ENCODE results near the gene TTC7B.
"Not testable (repeated sequence)": the region's sequence is repeated elsewhere in the genome, so short reads cannot be mapped to it uniquely, and the experiment has no call there.

Gene TTC7B

DNA sequence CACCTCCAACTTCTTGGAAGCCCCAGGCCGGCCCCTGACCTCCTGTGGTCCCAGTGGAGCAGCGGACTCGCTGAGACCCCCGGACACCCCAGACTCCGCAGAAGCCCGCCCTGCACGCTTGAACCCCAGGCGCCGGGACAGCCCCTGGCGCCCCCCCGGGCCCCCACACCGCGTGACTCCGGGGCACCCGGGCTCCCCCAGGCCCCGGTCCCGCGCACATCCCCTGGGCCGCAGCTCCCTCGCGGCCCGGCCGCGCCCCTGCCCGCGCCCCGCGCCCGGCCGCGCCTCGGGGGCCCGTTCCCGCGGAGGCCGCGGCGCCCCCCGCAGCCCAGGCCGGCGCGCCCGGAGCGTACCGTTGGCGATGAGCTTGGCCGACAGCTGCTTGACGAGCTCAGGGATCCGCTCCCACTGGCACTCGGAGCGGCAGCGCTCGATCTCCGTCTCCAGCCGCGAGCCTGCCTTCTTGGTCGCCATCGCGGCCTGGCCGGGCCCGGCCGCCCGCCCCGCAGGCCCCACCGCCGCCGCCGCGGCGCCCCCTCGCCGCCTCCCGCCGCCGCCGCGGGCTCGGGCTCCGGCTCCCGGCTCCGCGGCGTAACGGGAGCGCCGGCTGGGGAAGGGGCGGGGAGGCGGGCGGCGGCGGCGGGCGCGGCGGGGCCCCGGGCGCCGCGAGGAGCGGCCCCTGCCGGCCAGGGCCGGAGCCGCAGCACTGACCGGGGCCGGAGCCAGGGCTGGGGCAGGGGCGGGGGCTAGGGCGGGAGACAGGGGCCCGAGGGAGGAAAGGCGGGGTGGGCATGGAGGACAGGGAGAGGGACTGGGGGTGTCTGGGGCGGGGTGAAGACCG, at the start of gene TTC7B:
Gene TTC7B (minus strand): TSS at position 609 of the 841 bp plus-strand sequence. CDS start 135 bp downstream, at position 474.
- DNase-seq = no peak

GRCh38 chr14:90864741-90865140, 48.5 kb upstream of the TTC7B start:
- DNase-seq = no peak

GRCh38 chr14:90858511-90858910, 42.3 kb upstream of the TTC7B start:
- no peak for DNase-seq

GRCh38 chr14:90857866-90858265, 41.6 kb upstream of the TTC7B start:
- DNase-seq = no peak

- DNase-seq = not testable (repeated sequence)
Observed at GRCh38 chr14:90856115-90856514, 39.9 kb upstream of the TTC7B start.

DNA sequence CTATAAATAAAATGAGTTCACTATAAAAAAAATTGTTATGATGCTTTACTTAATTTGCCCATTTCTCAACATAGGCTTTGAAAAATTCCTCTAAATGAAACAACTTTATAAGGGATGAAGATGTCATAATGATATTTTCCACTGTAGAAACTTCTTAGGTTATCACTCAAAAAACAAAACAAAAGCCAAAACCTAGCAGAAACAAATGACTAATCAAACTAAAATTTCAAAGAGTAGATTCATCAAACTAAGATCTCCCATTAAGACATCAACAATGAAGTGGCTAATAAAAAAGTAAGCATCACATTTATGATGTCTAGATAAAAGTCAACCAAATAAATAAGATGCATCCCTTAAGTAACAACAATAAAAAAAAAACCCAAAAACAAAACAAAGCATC, 36.9 kb upstream of the TTC7B start:
- no peak for DNase-seq

- no peak for DNase-seq
Observed at GRCh38 chr14:90851327-90852036, 35.3 kb upstream of the TTC7B start.

- no peak for DNase-seq
Observed at GRCh38 chr14:90850487-90850886, 34.3 kb upstream of the TTC7B start.

DNA sequence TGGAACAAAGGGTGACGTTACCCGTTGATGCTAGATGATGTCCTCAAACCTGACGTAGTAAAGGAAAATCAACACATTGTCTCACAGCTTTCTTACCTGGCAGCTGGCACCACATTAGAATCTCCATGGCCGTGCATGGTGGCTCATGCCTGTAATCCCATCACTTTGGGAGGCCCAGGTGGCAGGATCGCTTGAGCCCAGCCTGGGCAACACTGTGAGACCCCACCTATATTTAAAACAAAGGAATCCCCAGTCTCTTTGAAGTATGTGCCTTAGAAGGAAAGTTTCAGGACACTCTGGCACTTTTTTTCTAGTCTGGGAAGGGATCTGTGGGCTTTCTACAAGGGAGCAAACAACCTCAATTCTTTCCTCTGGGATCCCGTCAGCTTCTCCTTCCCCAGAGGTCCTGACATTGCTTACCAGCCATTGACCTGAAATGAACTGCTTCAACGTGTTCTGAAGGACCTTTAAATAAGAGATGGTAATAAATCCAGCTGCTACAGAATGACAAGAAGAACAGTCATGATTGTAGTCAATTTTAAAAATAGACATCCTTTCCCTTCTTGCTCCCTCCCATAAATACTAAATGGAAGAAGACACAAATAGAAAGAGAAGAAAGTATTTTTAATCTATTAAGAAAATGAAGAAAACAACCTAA, 33.7 kb upstream of the TTC7B start:
- DNase-seq = no peak

GRCh38 chr14:90848944-90849731, 32.9 kb upstream of the TTC7B start:
- DNase-seq = no peak

GRCh38 chr14:90846511-90846910, 30.3 kb upstream of the TTC7B start:
- no peak for DNase-seq

DNA sequence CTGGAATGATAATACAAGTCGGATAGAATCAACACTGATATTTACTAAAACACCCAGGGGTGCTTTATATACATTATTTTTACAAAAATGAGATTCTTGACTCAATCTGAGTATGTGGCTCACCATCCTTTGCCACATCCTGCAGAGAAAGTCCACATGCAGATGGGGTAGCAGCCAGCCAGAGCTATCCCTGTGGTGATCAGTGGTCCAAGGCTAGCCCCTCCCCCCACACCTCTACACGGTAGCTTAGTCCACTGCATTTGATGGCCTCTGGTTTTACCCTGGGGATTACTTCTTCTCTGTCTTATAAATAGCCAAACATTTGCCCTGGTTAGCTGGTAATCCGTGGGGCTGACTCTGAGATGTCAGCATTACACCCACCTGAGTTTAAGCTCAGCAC, 28.1 kb upstream of the TTC7B start:
- no peak for DNase-seq

GRCh38 chr14:90842726-90843125, 26.5 kb upstream of the TTC7B start:
- DNase-seq = no peak

- DNase-seq = not testable (repeated sequence)
Observed at GRCh38 chr14:90840667-90841066, 24.4 kb upstream of the TTC7B start.

- DNase-seq = no peak
Observed at GRCh38 chr14:90839889-90840266, 23.6 kb upstream of the TTC7B start.

GRCh38 chr14:90839024-90839888, 23.0 kb upstream of the TTC7B start:
- DNase-seq = no peak

GRCh38 chr14:90838531-90838930, 22.3 kb upstream of the TTC7B start:
- not testable (repeated sequence) for DNase-seq

- DNase-seq = no peak
Observed at GRCh38 chr14:90837355-90837754, 21.1 kb upstream of the TTC7B start.

- DNase-seq = no peak
Observed at GRCh38 chr14:90836692-90837063, 20.4 kb upstream of the TTC7B start.

GRCh38 chr14:90831821-90832220, 15.6 kb upstream of the TTC7B start:
- no peak for DNase-seq

DNA sequence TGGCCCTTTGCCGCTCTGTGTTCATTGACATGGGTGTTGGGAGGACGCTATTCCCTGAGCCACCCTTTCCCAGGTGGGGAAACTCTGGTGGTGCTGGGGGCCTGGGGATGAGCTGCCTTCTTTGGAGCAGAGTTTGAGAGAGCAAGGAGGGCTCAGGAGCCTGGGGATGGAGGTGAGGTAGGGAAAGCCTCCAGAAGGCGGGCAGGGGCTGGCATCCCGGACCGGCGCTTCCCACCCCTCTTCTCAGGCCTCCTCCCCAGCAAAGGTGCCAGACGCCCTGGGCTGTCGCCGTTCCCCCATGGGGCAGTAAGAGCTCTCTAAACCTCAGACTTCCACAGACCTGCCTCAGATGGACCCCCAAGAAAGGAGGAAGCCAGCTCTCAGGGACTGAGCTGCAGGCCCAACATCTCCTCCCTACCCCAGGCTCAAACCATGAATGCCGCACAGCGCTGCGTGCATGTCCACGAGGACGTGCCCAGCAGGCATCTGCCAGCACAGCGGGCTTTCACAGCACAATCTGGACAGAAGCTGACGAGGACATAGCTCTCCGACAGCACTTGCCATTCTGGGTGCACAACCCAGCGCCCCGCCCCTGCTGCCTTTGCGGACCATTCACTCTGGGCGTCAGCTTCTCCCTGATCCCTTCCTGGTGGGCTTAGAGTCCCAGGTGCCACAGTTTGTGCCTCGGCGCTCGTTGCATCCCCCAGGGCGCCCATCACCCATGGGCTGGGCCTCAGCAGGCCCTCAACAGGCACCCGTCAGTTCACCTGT, 14.9 kb upstream of the TTC7B start:
- no peak for DNase-seq
